Hindlimb muscle (tissue), 1 donor: ENCODE measurements around the gene FOXN1. TPM values are rescaled to one million over a fixed set of nuclear protein-coding genes. Genes with fewer than 3 reads are reported as not detected.
"Not testable (repeated sequence)": the region's sequence is repeated elsewhere in the genome, so short reads cannot be mapped to it uniquely, and the experiment has no call there.

Source experiments
- DNase-seq: peaks from one replicate; pipeline ENCODE4 v3.0.0-alpha.2; 2013
- polyA plus RNA-seq: library from polyadenylated mRNA; unstranded; fragments of 120-200 nt; gene quantifications from one replicate; pipeline ENCODE4 v1.2.1, GENCODE V29; 2013; ENCODE audit not compliant: insufficient read length

The FOXN1 gene
- polyA plus RNA-seq, 1 donor: 0.12 TPM

DNA sequence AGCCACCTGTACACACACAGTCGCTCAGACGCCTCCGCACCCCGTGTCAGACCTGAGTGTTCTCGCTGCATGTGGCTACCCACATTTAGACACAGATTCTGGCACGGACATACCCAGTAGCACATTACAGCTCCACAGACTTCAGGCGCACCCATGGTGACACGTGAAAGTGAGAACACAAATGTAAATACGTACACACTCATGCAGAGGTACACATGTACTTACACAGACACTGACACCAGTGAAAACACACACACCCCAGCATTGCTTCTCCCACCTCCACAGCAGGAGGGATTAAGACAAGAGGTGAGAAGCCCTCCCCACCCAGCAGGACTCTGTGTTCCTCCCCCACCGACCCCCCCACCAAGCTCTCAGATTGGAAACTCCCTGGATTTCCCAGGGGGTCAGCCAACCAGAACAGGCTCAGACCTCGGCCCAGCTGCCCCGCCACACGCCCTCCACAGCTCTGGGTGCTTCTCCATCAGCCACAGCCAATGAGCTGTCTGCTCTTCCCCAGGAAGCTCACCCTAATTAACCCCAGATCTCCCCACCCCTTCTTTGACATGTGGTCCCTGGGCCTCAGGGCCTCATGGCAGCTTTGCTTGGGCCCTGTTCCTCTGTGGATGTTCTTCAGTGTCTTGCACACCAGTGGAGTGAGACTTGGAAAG is 5.3 kb upstream of the FOXN1 start:
- DNase-seq: no peak

DNA sequence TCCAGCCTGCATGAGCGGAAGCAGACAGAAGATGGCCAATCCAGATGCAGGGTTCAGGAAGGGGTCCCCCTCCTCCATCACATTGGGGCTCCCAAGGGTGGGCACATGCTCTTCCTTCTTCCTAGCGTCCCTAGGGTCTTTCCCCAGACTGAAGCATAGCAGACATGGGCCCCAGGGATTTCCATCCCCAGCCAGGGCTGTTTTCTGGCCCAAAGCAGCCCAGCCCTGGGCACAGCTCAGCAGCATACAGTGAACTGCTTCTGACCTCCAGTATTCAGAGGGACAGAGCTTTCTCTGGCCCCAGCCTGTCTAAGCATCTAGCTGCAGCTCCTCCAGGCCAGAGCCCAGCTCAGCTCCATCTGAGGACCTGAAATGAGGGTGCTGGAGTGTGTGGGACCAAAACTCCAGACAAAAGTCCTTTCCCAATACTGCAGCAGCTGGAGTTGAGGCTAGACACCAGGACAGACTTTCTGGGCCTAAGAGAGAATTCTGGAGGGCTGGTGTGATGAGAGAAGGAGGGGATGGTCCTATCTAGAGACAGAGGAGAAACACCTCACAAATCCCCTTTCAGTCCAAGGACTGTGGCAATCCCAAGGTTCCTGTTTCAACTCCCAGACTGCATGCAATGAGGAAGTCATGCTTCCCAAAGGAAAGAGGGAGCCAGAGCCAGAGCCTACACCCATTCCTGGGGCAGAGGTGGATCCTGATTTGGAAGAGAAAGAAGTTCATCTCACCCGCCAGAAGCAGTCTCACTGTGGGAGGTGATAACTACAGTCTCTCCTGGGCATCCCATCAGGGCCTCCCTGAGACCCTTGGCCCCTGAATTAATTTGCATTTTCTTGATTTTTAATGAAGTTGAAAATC is 4.5 kb upstream of the FOXN1 start:
- no peak for DNase-seq

DNA sequence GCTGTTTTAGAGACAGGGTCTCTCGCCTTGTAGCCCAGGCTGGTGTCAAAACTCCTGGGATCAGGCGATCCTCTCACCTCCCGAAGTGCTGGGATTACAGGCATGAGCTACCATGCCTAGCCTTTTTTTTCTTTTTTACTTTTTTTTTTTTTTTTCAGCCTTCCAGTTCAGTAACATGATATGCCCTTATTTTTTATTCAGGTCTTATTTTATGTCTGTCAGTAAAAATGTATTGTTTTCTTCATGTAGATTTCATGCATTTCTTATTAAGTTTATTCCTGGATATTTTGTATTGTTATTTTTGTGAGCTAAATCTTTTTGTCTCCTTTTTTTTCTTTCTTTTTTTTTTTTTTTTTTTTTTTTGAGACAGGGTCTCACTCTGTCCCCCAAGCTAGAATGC is 2.7 kb upstream of the FOXN1 start:
- no peak for DNase-seq

DNA sequence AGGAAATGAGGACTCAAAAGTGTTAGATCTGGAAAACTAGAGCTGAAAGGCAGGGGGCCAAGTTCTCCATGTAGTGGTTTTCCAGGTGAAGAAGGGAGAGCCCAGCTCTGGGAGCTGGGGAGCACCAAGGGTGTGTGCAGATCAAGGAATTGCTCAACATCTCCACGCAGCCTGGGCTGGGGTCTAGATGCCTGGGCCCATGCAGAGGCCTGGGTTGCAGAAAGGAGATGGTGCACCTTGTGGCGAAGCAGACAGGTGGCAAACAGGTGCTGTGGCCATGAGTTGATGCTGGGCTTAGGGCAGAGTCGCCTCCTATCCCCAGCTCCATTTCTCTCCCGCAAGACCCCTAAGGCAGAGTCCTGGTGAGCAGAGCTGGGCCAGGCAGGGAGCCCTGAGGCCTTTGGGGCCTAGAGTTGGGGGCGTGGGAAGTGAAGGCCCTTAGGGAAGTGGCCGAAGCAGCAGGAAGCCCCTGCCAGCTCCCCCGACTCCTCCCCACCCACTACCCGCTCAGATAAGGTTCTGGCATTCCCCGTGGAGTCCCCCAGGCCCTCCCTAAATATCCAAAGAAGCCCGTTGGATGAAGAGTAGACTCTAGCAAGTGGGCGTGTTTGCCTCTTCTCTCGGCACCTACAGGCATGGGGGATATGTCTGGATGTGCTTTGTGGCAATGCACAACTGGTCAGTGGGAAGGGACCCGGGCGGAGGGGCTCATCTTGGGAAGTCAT is 777 bp downstream of the FOXN1 start:
- DNase-seq: no peak

GRCh38 chr17:28507567-28508203 is 1.5 kb downstream of the FOXN1 start:
- no peak for DNase-seq

GRCh38 chr17:28508211-28508724 is 2.1 kb downstream of the FOXN1 start:
- DNase-seq: no peak

GRCh38 chr17:28509789-28510188 is 3.6 kb downstream of the FOXN1 start:
- DNase-seq: no peak

DNA sequence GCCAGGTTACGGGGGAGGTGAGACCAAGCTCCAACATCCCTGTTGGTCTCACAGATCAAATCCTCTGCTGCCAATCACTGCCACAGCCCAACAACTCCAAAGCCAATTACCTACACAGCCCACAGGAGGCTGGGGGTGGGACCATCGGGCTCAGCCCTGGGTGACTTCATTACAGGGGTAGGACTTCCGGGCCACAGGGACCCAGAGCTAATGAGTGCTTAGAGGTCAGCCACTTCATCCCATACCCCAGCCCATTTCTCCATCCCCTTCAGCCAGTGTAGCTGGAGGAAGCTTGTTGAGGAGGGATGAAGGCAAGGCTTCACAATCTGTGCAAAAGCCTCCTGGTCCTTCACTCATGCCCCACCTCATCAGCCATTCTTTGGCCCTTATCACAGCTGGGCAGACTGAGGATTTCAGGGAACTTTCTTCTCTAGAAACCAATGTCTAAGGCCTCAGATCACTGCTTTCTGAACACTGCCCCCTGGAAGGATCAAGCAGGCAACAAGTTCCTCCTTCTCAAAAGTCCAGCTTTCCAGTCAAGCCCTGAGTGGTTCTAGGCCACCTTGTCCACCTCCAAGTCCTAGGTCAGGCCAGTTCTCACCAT is 5.8 kb downstream of the FOXN1 start:
- no peak for DNase-seq

GRCh38 chr17:28513476-28513875 is 7.3 kb downstream of the FOXN1 start:
- no peak for DNase-seq

GRCh38 chr17:28514561-28515002 is 8.4 kb downstream of the FOXN1 start:
- DNase-seq: no peak

- no peak for DNase-seq
These were observed 9.4 kb downstream of the FOXN1 start for GRCh38 chr17:28515518-28515917.

- DNase-seq: no peak
These were observed 12.0 kb downstream of the FOXN1 start for GRCh38 chr17:28518132-28518531.

DNA sequence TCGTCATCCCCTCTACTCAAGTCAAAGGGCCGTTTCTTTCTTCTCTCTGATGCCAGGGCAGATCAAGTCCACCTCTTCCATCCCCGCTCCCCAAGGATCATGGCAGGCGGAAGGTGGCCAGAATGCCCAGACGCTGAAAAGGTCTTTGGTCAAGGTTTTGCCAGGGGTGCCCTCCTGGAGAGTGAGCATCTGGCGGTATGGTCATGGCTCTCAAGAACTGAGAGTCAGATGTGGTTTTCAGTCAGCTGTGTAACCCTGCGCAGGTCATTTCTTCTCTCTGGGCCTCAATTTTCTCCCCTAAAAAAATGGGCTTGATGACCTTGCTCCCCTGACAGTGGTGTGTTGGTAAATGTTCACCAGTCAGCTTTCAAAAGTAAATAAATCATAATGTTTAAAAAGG is 12.4 kb downstream of the FOXN1 start:
- DNase-seq: no peak

GRCh38 chr17:28519236-28519635 is 13.1 kb downstream of the FOXN1 start:
- DNase-seq: no peak

- no peak for DNase-seq
These were observed 14.5 kb downstream of the FOXN1 start for GRCh38 chr17:28520687-28521086.

DNA sequence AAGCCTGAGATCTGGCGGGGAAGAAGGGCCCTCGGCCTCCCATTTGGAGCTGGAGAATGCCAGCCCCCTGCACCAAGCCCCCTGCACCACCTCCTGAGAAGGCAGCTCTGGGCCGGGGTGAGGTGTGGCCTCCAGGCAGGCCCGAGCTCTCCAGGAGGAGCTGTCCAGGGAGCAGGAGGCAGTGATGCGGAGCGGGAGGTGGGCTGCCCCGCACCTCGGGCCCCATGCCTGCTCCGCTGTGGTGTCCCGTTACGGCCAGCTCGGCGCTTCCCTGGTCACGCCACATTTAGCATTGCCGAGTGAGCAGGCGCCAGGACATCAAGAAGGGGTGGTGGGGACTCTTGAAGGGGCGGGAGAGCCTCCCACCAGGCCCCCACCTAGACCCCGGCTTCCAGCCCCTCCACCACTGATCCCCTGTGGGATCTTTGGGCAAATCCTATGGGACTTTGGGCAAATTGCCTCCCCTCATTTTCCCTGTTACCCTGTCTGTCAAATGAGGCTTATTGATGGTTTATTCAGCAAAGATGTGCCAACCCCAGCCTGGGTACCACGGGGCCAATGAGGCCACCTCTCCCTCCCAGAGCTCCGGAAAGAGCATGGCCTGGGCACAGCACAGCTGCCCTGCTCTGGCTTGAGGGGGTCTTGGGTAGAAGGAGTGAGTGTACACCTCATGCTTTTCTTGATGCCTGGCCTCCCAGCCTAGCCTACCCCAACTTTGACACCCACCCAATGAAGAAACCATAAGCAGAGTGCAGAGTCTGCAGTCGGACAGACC is 15.3 kb downstream of the FOXN1 start:
- no peak for DNase-seq

DNA sequence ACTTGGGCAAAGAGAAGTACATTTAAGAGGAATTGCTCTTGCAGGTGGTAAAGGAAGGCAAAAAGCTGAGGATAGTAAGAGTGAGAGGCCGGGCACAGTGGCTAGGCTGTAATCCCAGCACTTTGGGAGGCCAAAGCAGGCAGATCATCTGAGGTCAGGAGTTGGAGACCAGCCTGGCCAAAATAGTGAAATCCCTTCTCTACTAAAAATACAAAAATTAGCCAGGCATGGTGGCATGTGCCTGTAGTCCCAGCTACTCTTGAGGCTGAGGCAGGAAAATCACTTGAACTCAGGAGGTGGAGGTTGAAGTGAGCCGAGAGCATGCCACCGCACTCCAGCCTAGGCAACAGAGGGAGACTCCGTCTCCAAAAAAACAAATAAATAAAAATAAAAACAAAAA is 16.1 kb downstream of the FOXN1 start:
- not testable (repeated sequence) for DNase-seq

- no peak for DNase-seq
These were observed 17.0 kb downstream of the FOXN1 start for GRCh38 chr17:28523186-28523585.

DNA sequence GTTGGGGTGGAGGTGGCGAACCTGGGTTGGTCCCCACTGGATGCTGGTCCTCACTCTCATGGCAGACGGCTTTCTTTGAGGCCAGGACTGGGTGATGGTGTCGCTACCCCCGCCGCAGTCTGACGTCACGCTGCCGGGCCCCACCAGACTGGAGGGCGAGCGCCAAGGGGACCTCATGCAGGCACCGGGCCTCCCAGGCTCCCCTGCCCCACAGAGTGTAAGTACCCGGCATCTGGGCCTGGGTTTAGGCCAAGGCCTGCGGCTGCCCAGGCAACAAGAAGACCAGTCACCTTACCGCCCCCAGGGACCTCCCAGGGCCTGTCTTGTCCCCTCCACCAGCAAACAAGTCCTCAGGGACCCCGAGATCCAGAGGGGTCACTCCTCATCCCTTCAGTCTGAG is 17.7 kb downstream of the FOXN1 start:
- DNase-seq: no peak

GRCh38 chr17:28524476-28525424 is 18.6 kb downstream of the FOXN1 start:
- DNase-seq: no peak
